ENCODE results near the gene BTBD9. TPM values are rescaled to one million over a fixed set of nuclear protein-coding genes. Genes with fewer than 3 reads are reported as not detected.

The BTBD9 gene
- total RNA-seq, 1 donor from 2014 or later, result 23.0 TPM

GRCh38 chr6:38591439-38591838, 48.3 kb downstream of the BTBD9 start:
- Mint-ChIP-seq H3K4me3 (no peak overlapping the region), H3K4me1 (peaks cover 23% of the 10 kb centered on the region)
- TF ChIP-seq CTCF (IDR thresholded peaks at IDR 0.05; ENCODE audit: unreplicated experiment), result no peak

GRCh38 chr6:38589367-38589720, 50.4 kb downstream of the BTBD9 start:
- peaks cover 8% of the 10 kb centered on the region for H3K36me3 Mint-ChIP-seq
- no peak overlapping the region for H3K4me3 Mint-ChIP-seq
- peaks cover 9% of the 10 kb centered on the region for H3K4me1 Mint-ChIP-seq
- TF ChIP-seq CTCF (IDR thresholded peaks at IDR 0.05; ENCODE audit: unreplicated experiment), result no peak
- no peaks in the 10 kb centered on the region for H3K27me3 Mint-ChIP-seq (ENCODE audit: low read depth)
- H3K27ac Mint-ChIP-seq, result no peak overlapping the region
- no peak for DNase-seq (ENCODE audit: low spot score in 2 of 2, unreplicated experiment in 2 of 2)
- no peaks in the 10 kb centered on the region for H3K9me3 Mint-ChIP-seq

More at GRCh38 chr6:38591439-38591838, 48.3 kb downstream of the BTBD9 start:
- no peaks in the 10 kb centered on the region for H3K9me3 Mint-ChIP-seq
- DNase-seq (ENCODE audit: low spot score in 2 of 2, unreplicated experiment in 2 of 2), result no peak
- H3K36me3 Mint-ChIP-seq, result peaks cover 4% of the 10 kb centered on the region
- no peaks in the 10 kb centered on the region for H3K27me3 Mint-ChIP-seq (ENCODE audit: low read depth)
- H3K27ac Mint-ChIP-seq, result no peak overlapping the region

GRCh38 chr6:38588631-38589366, 50.9 kb downstream of the BTBD9 start:
- no peak for TF ChIP-seq CTCF (IDR thresholded peaks at IDR 0.05; ENCODE audit: unreplicated experiment)
- H3K9me3 Mint-ChIP-seq, result no peaks in the 10 kb centered on the region
- H3K4me3 Mint-ChIP-seq, result no peak overlapping the region
- H3K36me3 Mint-ChIP-seq, result peaks cover 8% of the 10 kb centered on the region
- no peak overlapping the region for H3K27ac Mint-ChIP-seq
- H3K4me1 Mint-ChIP-seq, result peaks cover 3% of the 10 kb centered on the region
- no peaks in the 10 kb centered on the region for H3K27me3 Mint-ChIP-seq (ENCODE audit: low read depth)
- no peak for DNase-seq (ENCODE audit: low spot score in 2 of 2, unreplicated experiment in 2 of 2)

GRCh38 chr6:38587766-38588362, 51.9 kb downstream of the BTBD9 start:
- no peak for DNase-seq (ENCODE audit: low spot score in 2 of 2, unreplicated experiment in 2 of 2)
- no peaks in the 10 kb centered on the region for H3K27me3 Mint-ChIP-seq (ENCODE audit: low read depth)
- H3K27ac Mint-ChIP-seq, result no peak overlapping the region
- TF ChIP-seq CTCF (IDR thresholded peaks at IDR 0.05; ENCODE audit: unreplicated experiment), result no peak
- no peaks in the 10 kb centered on the region for H3K4me1 Mint-ChIP-seq
- H3K4me3 Mint-ChIP-seq, result no peak overlapping the region
- no peaks in the 10 kb centered on the region for H3K9me3 Mint-ChIP-seq
- peaks cover 8% of the 10 kb centered on the region for H3K36me3 Mint-ChIP-seq

- no peak for DNase-seq (ENCODE audit: low spot score in 2 of 2, unreplicated experiment in 2 of 2)
- Mint-ChIP-seq H3K27ac (no peak overlapping the region), H3K9me3 (no peaks in the 10 kb centered on the region), H3K4me1 (no peaks in the 10 kb centered on the region), H3K36me3 (peaks cover 5% of the 10 kb centered on the region), H3K27me3 (ENCODE audit: low read depth) (no peaks in the 10 kb centered on the region), H3K4me3 (no peak overlapping the region)
- no peak for TF ChIP-seq CTCF (IDR thresholded peaks at IDR 0.05; ENCODE audit: unreplicated experiment)
Measured at GRCh38 chr6:38586992-38587391, 52.7 kb downstream of the BTBD9 start.

All from mesothelial cell of epicardium (in vitro differentiated cells).